LoVo (cell line): ENCODE results near the gene GNMT.

ENCODE experiments used
- DNase-seq: peaks from one replicate; pipeline ENCODE4 v3.0.0-alpha.2; 2016; ENCODE audit warnings: low spot score

The GNMT gene

GRCh38 chr6:42960243-42961019 lies at the start of gene GNMT:
GNMT (plus strand) TSS chr6:42960754; CDS start chr6:42960768, 14 bp downstream.
- peak; percentile 68 for DNase-seq

GRCh38 chr6:42911171-42912021 lies 49.2 kb upstream of the GNMT start:
- DNase-seq: no peak

GRCh38 chr6:42914546-42914945 lies 46.0 kb upstream of the GNMT start:
- DNase-seq: no peak

GRCh38 chr6:42915732-42916131 lies 44.8 kb upstream of the GNMT start, which contains the start of gene PTCRA:
PTCRA (plus strand) TSS chr6:42916053; CDS start chr6:42916070, 17 bp downstream.
- DNase-seq: no peak

GRCh38 chr6:42916288-42916687 lies 44.3 kb upstream of the GNMT start:
- no peak for DNase-seq

- DNase-seq: no peak
These were observed 38.8 kb upstream of the GNMT start for GRCh38 chr6:42921801-42922200.

- DNase-seq: no peak
These were observed 36.9 kb upstream of the GNMT start for GRCh38 chr6:42923666-42924065.

- DNase-seq: no peak
These were observed 35.2 kb upstream of the GNMT start for GRCh38 chr6:42925248-42925857.

- DNase-seq: peak; percentile 95
These were observed 31.4 kb upstream of the GNMT start, which contains the start of gene CNPY3 for GRCh38 chr6:42928986-42929820. CNPY3 (plus strand) TSS chr6:42929480; CDS start chr6:42929571, 91 bp downstream.

GRCh38 chr6:42929821-42930360 lies 30.7 kb upstream of the GNMT start:
- DNase-seq: peak; percentile 50

- DNase-seq: no peak
These were observed 28.1 kb upstream of the GNMT start for GRCh38 chr6:42932412-42932811.

GRCh38 chr6:42933205-42933604 lies 27.3 kb upstream of the GNMT start:
- DNase-seq: no peak

- DNase-seq: no peak
These were observed 25.2 kb upstream of the GNMT start for GRCh38 chr6:42935322-42935721.

GRCh38 chr6:42936398-42936797 lies 24.2 kb upstream of the GNMT start:
- no peak for DNase-seq

- DNase-seq: no peak
These were observed 22.8 kb upstream of the GNMT start for GRCh38 chr6:42937548-42938427.

GRCh38 chr6:42938428-42938796 lies 22.1 kb upstream of the GNMT start:
- no peak for DNase-seq

GRCh38 chr6:42938987-42939809 lies 21.4 kb upstream of the GNMT start:
- DNase-seq: no peak

- no peak for DNase-seq
These were observed 20.8 kb upstream of the GNMT start for GRCh38 chr6:42939810-42940167.

- no peak for DNase-seq
These were observed 20.0 kb upstream of the GNMT start for GRCh38 chr6:42940493-42941045.
